NCI-H1417 treated with DMSO at 0.1 percent for 48 hours (cell line): ENCODE results near the gene FHL5.
"Not testable (repeated sequence)": the region's sequence is repeated elsewhere in the genome, so short reads cannot be mapped to it uniquely, and the experiment has no call there.

Experiments
- DNase-seq: peaks from one replicate; lab custom pipeline; 2025; lab: John Stamatoyannopoulos, UW

FHL5 gene

GRCh38 chr6:96562886-96563285, at the start of gene FHL5:
Gene FHL5, plus strand, starts transcription at chr6:96563128. Its CDS starts 40,486 bp downstream, at chr6:96603614.
- no peak for DNase-seq

GRCh38 chr6:96520171-96521115, 42.5 kb upstream of the FHL5 start:
- no peak for DNase-seq

DNA sequence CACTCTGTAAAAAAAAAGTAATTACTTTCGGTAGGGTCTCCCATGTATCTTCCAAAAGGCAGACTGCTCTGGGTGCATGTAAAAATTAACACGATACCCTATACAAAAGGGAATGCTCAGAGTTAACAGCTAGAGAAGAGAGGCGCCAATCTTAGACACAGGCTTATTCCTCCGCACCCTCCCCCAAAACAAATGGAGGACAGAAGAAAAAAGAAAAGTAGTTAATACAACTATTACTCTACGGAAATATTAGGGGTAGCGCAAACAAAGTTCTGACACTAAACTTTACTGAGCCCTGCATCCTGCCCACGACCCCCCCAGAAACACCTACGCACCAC, 41.7 kb upstream of the FHL5 start:
- no peak for DNase-seq

DNA sequence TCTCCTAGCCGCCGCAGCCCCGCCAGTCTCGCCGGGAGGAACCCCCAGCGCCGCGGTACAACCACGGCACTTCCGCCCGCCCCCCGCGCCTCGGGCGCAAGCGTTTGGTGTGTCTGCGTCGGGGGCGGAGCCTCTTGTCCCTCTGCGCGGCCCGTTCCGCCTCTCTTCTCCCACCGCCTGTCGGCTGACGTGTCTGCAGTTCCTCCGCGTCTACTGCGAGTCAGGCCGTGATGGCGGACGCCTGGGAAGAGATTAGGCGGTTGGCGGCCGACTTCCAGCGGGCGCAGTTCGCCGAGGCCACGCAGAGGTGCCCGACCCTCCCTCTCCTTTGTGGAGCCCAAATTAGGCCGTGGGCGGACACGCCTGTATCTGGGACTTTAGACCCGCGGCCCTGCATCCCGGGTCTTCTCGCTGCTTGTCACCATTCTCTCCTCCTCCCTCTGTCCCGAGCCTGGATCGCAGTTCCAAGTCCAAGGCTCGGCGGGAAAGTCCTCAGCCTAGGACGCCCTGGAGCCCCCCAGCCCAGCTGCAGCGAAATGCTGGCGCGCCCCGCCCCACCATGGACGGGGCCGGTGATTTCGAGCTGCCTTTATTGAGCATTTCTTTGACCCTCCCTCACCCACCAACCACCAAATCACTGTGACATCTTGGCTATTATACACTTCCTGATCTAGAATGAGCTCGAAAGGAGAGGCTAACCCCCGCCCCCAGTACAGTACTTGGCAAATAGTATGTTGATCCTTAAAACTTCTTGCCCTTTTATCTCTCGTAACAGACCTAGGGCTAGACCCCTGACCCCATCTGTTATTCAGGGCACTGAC, 41.1 kb upstream of the FHL5 start, which contains the start of gene UFL1:
TSS of gene UFL1 (plus strand) at position 163 of the 821 bp plus-strand sequence. CDS start at position 231, 68 bp downstream.
- peak; percentile 48 for DNase-seq

DNA sequence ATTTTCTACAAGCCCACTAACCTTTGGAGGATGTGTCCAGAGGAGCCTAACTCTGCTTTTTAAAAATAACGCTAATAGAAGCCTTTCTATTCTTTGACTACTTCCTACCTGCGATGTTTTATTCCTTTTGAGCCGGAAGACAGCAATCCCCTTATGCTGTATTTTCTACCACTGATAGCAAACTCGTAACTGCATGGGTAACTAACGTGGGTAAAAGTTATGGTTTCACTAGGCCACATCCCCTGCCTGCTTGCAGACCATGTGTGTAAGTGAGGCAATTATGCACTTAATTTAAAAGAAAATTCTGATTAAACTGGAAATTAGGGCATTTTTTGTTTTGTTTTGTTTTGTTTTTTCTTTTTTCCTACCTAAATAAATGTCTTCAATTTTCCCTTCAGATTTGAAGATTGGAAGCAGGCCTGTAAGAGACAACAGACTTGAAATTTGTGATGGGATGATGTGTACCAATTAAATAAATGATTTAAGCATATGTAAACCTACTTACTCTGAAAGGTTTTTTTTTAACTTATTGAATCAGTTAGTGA, 40.4 kb upstream of the FHL5 start:
- DNase-seq = no peak

GRCh38 chr6:96528193-96528592, 34.7 kb upstream of the FHL5 start:
- DNase-seq = no peak

- no peak for DNase-seq
Measured at GRCh38 chr6:96532399-96532798, 30.5 kb upstream of the FHL5 start.

DNA sequence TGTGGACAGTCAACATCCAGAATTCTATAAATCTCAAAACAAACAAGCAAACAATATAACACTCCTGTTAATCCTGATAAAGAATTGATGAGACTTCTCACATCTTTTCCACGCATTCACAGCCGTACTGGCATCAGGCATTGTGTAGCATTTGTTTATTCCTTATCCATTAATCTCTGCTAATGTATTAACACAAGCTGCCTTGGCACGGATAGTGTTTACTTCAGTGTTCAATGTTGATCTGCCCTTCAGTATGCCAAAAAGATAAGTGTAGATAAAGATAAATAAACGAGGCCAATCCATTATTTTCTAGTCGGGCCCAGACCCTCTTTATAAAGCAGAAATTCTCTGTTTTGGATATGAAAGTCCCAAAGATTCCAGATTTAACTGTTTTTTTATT, 25.2 kb upstream of the FHL5 start:
- DNase-seq = no peak

DNA sequence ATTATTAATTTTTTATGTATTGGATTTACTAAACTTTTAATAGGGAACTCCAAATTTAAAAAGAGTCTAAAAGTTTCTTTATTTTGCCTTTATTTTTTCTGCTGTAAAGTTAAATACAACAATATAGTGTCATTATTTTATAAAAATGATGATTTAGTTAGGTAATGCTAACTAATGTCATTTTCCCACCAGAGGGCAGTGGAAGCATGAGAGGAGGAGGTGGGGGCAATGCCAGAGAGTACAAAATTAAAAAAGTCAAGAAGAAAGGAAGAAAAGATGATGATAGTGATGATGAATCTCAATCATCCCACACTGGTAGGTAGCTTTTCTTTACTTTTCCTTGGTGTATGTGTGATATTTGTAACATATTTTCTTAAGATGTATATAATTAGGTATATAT, 20.2 kb upstream of the FHL5 start:
- DNase-seq = no peak

GRCh38 chr6:96545882-96546281, 17.0 kb upstream of the FHL5 start:
- DNase-seq = no peak

- no peak for DNase-seq
Measured at GRCh38 chr6:96547654-96548053, 15.3 kb upstream of the FHL5 start.

GRCh38 chr6:96554558-96554957, 8.4 kb upstream of the FHL5 start:
- DNase-seq = no peak

GRCh38 chr6:96559740-96560139, 3.2 kb upstream of the FHL5 start:
- not testable (repeated sequence) for DNase-seq

GRCh38 chr6:96563853-96564252, 925 bp downstream of the FHL5 start:
- DNase-seq = no peak

GRCh38 chr6:96570053-96570452, 7.1 kb downstream of the FHL5 start:
- DNase-seq = no peak

GRCh38 chr6:96571551-96571950, 8.6 kb downstream of the FHL5 start:
- no peak for DNase-seq

- DNase-seq = no peak
Measured at GRCh38 chr6:96575359-96575758, 12.4 kb downstream of the FHL5 start.

GRCh38 chr6:96576221-96576620, 13.3 kb downstream of the FHL5 start:
- DNase-seq = no peak

GRCh38 chr6:96582021-96582420, 19.1 kb downstream of the FHL5 start:
- DNase-seq = no peak

- DNase-seq = no peak
Measured at GRCh38 chr6:96582436-96582835, 19.5 kb downstream of the FHL5 start.

- DNase-seq = no peak
Measured at GRCh38 chr6:96604420-96604819, 41.5 kb downstream of the FHL5 start.

DNA sequence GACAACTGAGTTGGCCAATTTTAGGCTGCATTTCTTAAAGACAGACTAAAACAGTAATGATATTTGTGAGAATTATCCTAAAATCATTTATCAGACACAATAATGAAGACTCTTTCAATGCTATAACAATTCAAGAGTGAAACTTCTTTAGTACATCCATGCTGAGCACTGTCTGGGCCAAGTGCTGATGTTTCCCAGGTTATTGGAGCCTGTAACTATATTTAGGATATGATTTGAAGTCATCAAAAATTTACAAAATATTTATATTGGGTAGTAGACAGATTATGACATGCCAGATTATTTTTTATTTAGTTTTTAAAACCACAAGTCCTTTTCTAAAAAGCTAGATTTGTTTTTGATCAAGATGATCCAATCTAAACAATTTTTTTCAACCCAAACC, 45.1 kb downstream of the FHL5 start:
- DNase-seq = no peak

DNA sequence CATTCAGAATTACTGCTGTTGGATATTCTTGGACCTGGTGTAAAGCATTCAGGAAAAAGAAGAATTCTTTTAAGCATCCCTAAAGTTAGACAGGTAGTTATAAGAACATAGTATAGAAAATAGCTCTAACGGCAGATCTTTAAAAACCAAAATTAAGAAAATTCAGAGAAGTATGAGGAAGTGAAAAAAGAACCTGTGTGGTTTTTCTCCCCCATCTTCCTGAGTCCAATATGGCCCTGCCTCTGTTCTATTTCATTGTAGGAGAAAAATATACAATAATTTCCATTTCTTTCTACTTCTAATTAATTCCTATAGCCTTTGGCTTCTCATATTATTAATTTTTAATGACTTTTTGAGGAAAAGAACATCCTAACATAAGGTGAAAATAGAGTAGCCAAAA, 47.1 kb downstream of the FHL5 start:
- DNase-seq = no peak
